ENCODE data around the gene THBS4.

The THBS4 gene

DNA sequence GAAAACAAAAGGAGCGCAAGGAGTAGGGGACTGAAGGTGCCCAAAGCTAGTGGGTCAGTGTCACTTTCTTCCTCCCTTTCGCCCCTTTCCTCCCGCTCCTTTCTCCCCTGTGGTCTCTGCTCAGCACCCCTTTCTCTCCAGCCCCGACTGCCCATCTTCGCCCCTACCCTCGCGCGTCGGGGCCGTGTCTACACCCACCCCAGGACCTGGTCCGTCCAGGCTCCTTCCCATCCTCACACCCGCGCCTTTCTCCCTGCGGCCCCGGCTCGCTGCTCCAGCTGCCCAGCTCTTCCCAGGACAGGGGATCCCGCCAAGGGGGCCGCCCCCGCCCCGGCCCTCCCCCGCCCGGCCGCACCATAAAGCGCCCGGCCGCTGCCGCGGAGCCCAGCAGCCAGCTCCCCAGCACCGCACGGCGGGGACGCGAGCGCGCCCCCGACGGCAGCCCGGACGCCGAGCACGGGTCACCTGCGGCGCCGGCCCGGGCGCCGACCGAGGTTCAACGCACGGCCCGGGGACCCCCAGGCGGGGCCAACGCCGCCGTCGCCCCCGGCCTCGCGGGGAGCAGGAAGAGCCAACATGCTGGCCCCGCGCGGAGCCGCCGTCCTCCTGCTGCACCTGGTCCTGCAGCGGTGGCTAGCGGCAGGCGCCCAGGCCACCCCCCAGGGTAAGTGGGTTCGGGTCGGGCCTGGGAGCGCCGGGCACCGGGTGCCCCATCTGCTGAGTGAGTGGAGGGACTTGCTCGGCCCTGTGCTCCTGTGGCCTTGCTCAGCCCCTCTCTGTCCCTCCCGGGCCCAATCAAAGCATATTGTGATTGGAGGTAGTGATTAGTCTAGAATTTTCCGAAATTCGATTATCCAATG lies at the start of gene THBS4:
TSS of gene THBS4 (plus strand) at position 387 of the 860 bp plus-strand sequence. CDS start at position 577, 190 bp downstream.
- no peak for DNase-seq

DNA sequence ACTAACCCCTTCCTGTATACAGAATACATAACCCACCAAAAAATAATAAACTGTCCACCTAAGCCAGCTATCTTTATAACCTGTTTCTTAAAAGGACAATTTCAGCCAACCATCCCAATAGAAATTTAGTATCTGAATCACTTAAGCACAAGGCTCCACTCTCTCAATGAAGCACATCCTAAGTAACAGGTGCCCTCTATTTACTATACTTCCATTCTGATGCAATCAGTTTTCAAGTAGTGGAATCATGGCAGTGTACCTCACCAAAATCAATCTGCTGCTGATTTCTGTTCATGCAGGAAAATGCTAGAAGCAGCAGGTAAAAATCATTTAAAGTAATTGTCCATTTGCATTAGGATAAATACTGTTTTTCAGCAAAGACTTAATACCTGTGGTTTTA lies 48.9 kb upstream of the THBS4 start:
- DNase-seq = no peak

- no peak for DNase-seq
These were observed 44.9 kb upstream of the THBS4 start for GRCh38 chr5:79990205-79990597.

- DNase-seq = peak; percentile 78
These were observed 44.3 kb upstream of the THBS4 start, which contains the start of gene MTX3 for GRCh38 chr5:79990598-79991507. MTX3 (minus strand) TSS chr5:79991262; CDS start chr5:79991238, 24 bp downstream.

DNA sequence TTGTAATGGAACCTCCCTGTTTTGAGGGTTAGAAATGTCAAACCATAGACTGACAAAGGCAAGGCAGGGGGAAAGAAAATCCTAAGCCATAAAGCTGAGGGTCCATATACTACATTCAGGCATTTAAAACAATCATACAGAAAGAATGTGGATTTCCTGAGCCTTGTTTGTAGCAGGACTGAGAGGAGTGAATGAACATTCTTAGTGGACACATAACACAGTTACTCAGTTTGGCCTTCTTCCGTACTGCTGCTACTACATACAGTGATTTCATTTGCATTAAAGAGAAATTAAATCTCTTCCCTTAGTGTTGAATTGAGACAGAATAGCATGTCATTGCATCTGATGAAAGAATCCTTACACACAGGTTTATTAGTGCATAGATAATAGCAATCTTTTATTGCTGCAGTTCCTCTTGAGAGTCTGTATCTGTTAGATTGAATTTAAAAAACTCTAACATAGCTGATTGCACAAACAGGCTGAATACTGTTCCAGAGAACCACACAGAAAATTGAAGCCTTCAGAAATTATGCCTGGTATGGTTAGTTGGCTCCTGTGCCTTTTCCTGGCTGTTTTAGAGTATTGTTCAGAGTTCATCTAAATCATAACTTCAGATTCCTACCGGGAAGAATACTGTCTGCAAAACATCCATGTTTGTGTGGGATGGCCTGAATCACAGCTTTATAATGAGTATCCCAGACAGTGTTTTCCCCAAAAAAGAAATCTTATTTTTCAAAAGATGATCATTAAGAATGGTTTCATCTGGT lies 42.1 kb upstream of the THBS4 start:
- DNase-seq = no peak

GRCh38 chr5:79999722-80000121 lies 35.4 kb upstream of the THBS4 start:
- DNase-seq = no peak

DNA sequence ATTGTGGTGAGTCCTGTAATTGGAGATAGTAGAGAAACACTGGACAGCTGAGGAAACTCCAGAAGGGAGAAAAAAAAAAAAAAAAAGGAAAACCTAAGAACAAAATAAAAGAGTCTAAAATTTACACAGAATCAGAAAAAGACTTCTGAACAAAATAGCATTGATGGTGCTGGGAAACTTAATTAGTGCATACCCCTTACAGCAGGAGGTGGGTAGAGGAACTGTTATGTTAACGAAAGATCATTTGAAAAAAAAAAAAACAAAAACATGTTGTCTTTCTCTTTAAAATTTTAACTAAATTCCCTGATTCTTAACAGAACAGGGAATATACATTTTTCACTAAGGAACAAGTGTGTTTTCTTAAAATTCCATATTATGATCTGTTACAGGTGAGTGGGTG lies 32.5 kb upstream of the THBS4 start:
- DNase-seq = no peak

DNA sequence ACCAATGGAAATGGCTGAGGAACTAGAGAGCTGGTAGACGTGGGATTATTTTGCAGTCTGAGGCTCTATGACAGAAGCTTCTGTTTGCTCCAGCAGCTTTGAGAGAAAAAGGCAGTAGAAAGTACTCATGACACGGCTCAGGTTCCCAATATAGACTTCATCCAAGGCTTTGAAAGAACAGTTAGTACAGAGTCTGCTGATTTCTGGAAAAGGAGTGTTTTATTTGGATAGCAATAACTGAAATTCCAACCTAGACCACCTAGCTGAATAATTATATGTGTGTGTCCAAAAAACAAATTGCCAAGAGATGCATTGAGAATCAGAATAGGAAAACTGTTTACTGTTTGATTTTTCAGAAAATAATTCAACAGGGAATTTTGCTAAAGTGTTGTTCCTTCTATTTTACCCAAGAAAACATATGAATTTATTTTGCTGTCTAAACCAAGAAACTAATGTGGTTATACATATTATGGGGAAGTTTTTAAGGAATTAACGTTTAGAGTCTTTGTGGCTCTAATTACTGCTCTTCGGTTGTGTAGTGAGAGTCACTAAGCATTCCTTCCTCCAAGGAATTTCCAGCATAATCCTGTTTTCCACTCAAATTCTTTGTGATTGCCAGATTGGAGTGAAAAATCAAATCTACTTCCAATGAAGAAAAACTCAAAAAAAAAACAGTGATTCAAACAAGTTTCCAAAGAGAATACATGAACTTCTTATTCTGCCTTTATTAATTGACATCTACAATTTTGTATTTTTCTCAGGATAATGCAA lies 26.0 kb upstream of the THBS4 start:
- DNase-seq = no peak

DNA sequence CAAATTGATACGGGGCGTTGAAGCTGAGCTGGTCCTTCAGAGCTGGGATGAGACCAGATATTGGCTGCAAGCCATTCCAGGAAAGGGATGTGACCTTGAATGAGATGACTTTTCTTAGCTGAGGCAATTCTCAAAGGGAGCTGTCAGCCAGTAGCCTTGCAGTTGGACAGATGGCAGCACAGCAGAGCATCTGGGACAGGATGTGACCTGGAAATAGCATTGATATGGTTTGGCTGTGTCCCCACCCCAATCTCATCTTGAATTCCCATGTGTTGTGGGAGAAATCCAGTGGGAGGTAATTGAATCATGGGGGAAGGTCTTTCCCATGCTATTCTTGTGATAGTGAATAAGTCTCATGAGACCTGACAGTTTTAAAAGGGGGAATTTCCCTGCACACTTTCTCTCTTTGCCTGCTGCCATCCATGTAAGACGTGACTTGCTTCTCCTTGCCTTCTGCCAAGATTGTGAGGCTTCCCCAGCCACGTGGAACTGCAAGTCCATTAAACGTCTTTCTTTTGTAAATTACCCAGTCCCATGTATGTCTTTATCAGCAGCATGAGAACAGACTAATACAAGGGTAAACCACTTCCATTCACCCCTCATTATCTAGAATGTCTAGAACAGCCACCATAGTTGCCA lies 24.3 kb upstream of the THBS4 start:
- DNase-seq = no peak

DNA sequence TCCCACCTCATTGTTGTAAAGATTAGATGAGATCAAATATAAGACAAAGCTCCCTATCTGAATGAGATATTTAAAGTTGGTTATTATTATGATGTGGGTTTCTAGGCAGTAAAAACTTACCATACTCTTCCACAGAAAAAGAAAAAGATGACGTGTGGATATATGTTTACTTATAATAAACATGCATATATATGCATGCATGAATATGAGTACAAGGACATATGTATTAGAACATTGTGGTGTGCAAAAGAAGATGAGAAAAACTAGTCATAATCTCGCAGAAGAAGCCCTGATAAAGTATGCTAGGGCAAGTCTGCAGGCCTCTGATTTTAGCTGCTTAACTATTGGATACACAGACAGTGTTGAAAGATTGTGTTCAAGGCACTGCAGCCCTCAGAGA lies 10.1 kb upstream of the THBS4 start:
- no peak for DNase-seq

DNA sequence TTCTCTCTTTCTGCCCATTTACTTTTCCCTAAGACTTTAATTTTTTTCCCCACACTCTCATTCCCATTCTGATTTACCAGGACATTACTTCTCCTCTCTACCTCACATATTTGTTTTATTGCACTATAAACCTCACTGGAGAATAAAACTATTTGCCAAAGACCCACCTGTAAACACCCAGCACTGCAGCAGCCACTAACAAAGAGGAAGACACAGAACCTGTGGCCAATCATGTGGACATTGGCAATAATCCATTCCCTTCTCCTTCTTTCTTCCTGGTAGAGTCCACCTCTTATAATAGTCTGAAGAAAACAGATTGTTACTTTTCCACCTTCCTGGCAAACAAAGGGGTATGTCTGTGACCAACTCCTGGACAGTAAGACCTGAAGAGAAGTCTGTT lies 8.3 kb upstream of the THBS4 start:
- no peak for DNase-seq

DNA sequence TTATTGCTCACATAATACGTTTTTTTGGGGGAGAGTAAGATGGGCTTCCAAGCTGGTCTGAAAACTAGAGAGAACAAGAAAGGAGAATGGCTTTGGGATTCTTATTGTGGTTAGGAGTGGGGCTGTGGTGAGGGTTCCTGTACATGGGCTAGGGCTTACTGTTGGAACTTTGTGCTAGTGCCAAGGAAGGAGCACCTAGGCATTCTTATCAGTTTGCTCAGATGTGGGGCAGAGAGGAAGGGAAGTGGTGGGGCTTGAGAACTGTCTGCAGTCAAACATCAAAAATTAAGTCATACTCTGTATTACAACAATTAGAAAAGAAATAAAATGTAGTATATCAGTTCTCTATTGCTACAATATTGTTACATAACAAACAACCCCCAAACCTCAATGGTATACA lies 4.0 kb upstream of the THBS4 start:
- DNase-seq = no peak

DNA sequence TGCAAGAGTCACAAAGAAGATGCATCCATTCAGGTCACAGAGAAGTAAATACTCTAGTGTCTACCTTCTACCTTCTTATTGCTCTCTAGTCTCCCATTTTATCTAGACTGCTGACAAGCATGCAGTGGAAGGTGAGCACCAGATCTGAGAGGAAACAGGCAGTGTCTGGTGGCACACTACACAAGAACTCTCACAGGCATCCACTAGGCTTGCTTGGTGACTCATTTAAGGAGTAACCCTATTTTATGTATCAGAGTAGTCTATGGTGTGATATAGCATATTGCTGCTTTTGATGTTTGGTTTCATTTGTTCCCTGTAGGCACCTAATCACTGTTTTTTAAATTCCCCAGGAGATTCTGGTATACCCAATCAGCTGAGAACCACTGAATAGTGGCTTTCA lies 1.6 kb upstream of the THBS4 start:
- DNase-seq = no peak

GRCh38 chr5:80034559-80034958 lies 589 bp upstream of the THBS4 start:
- DNase-seq = no peak

- DNase-seq = no peak
These were observed 691 bp downstream of the THBS4 start for GRCh38 chr5:80035839-80036238.

- no peak for DNase-seq
These were observed 1.5 kb downstream of the THBS4 start for GRCh38 chr5:80036615-80037014.

DNA sequence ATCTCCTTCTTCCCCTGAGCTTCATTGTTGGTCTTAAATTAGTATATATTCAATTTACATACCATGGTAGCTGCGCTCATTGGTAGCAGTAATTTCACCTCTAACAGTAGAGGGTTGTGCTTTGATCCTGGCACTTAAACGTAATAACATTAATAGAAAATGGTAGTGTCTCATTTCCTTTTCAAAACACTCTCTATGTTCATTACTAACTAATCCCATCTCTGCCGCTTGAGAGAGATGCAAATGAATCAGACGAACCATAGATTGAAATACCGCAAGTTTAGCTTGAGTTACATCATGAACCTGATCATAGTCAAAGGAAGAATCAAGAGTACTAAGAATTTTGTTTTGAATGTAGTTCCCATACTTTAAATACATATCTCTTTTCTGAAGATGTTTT lies 2.2 kb downstream of the THBS4 start:
- DNase-seq = no peak

DNA sequence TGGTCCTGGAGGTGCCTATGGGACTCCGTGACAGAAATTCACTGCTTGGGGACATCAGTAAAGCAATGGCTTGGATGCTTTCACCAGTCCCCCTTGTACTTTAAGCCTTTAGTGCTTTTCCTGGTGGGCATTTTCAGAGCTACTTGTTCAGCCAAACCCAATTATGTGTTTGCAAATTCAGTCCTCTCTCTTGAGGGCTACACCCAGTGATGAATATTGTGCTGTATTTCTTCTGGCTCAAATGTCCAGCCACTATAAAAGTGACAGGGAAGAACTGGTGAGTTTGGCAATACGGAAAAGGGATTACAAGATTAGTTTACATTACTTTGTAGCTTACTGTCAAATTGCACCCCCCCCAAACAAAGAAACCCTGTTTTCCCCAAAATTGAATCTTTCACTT lies 4.5 kb downstream of the THBS4 start:
- no peak for DNase-seq

- DNase-seq = no peak
These were observed 6.4 kb downstream of the THBS4 start for GRCh38 chr5:80041527-80041926.

- no peak for DNase-seq
These were observed 7.2 kb downstream of the THBS4 start for GRCh38 chr5:80042330-80042729.

DNA sequence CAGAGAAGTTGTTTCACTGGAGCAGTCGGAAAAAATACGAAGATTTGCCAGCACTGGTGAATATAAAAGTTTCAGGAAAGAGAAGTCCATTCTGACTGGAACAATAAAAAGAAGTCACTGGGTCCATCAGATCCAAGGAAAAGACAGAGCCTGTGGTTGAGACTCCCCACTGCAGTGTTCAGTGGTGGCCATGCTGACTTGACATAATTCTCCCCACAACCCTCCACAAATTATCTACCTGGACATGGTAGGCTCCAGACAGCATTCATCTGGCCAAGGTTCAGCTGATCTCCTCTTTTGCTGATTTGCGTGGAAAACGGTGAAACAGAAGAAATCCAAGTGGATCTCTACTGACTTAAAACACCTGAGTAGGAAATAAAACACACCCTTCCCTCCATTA lies 8.0 kb downstream of the THBS4 start:
- no peak for DNase-seq
